ENCODE data around the gene BLTP3A.

DNA sequence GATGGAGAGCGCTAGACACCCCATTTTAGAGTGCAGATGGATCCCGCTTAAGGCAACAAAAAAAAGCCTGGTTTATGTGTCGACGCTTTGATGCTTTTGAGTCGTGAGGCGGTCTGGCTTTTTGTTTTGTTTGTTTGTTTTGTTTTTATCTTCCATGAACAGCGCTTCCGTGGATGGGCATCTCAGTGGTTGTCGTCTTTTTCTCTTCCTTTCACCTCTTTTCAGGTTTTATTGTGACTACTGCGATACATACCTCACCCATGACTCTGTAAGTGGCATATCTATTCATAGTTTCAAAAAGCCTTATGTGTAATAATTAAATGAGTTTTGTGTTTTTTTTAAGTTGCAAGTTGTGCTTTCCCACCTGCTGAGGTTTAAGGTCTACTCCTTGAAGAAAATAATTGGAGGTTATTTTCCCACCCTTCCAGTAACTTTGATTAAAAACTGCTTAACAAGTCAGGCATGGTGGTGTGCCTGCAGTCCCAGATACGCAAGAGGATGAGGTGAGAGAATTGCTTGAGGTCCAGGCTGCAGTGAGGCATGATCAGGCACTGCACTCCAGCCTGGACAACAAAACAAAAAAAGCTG, 34.1 kb upstream of the BLTP3A start:
- TF ChIP-seq ZNF274 (IDR thresholded peaks at IDR 0.05; ENCODE audit: borderline replicate concordance, extremely low read depth, low read length) (no peak), RNF2 (IDR thresholded peaks at IDR 0.05; ENCODE audit: borderline replicate concordance, low read depth, low read length, missing control alignments, poor library complexity, severe bottlenecking) (no peak), POLR2A (IDR thresholded peaks at IDR 0.05; ENCODE audit: control extremely low read depth in 1 of 2, low read depth in 2 of 2, low read length in 2 of 2) (no peak; a peak in 1 of 3 replicates), RFX5 (IDR thresholded peaks at IDR 0.05; ENCODE audit: borderline replicate concordance, low read depth, low read length) (no peak), JUND (IDR thresholded peaks at IDR 0.05; ENCODE audit: low read length) (no peak), CEBPB (IDR thresholded peaks at IDR 0.05; ENCODE audit: low read depth, low read length) (no peak)
- TF ChIP-seq, protein P1, sequence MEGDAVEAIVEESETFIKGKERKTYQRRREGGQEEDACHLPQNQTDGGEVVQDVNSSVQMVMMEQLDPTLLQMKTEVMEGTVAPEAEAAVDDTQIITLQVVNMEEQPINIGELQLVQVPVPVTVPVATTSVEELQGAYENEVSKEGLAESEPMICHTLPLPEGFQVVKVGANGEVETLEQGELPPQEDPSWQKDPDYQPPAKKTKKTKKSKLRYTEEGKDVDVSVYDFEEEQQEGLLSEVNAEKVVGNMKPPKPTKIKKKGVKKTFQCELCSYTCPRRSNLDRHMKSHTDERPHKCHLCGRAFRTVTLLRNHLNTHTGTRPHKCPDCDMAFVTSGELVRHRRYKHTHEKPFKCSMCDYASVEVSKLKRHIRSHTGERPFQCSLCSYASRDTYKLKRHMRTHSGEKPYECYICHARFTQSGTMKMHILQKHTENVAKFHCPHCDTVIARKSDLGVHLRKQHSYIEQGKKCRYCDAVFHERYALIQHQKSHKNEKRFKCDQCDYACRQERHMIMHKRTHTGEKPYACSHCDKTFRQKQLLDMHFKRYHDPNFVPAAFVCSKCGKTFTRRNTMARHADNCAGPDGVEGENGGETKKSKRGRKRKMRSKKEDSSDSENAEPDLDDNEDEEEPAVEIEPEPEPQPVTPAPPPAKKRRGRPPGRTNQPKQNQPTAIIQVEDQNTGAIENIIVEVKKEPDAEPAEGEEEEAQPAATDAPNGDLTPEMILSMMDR (IDR thresholded peaks at IDR 0.05; ENCODE audit: control extremely low read depth in 1 of 3, insufficient read depth in 1 of 3, low read depth in 1 of 3, low read length in 3 of 3) = no peak

Data from H1 (cell line).